LoVo (cell line): Measurements from ENCODE around the gene SCGB3A1.

Experiments
- DNase-seq: peaks from one replicate; pipeline ENCODE4 v3.0.0-alpha.2; 2016; ENCODE audit warnings: low spot score

SCGB3A1 gene

DNA sequence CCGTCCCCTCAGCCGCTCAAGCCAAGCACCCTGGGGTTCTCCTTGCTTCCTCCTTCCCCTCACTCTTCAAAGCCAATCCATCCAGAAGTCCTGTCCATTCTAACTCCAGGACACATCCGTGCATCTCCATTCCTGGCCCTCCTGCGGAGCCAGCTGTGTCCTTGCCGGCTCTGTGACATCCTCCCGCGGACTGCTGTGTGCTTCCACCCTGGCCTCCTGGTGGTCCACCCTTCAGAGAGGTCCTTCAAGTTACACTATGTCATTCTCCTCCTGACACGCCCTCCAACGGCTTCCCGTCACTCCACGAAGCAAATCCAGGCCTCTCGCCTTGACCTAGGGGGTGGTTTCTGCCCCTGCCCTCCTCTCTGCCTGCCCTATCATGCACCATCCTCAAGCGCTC, 13.0 kb upstream of the SCGB3A1 start:
- no peak for DNase-seq

DNA sequence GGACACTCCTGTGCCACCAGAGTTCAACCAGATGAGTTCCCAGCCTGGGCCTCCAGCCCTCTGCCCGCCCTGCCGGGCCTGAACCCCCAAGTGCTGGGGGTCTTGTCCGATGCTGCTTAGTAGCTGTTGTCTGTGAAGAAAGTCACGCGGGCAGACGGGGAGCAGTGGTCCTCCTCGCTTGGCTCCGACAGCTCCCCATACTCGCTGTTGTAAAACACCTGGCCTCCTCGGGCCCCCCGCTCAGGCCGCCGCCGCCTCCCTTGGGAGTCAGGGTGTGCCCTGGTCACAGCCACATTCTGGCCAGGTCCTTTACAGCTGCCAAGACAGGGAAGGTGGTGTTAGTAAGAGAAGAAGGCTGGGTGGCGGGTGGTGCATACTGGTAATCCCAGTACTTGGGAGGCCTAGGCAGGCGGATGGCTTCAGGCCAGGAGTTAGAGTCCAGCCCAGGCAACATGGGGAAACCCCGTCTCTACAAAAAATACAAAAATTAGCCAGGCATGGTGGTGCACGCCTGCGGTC, 11.8 kb upstream of the SCGB3A1 start:
- no peak for DNase-seq

DNA sequence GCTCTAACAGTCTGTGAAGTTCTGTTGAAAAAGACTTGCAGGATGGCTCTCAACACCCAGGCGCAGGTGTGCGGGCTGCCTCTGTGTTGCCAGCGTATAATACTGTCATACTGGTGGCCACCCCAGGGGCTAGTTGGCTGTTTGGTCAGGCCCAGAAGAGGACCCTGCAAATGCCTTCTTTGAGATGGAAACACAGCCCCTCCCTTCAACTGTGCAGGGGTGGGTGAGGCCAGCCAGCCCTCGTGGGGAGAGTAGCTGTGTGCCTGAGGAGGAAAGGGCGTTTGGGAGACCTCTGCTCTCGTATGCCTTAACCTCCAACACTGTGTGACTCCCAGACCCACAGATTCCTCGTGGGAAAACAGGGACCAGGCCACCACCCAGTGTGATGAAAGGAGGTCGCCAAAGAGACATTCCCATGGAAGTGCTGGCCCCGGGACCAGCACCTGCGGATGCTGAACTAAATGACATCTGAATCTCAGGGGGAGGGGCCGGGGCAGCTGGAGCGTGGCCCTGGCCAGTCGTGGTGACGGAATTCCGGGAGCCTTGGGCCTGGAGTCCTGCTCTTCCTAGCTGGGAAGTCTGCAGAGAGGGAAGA, 11.3 kb upstream of the SCGB3A1 start:
- no peak for DNase-seq

DNA sequence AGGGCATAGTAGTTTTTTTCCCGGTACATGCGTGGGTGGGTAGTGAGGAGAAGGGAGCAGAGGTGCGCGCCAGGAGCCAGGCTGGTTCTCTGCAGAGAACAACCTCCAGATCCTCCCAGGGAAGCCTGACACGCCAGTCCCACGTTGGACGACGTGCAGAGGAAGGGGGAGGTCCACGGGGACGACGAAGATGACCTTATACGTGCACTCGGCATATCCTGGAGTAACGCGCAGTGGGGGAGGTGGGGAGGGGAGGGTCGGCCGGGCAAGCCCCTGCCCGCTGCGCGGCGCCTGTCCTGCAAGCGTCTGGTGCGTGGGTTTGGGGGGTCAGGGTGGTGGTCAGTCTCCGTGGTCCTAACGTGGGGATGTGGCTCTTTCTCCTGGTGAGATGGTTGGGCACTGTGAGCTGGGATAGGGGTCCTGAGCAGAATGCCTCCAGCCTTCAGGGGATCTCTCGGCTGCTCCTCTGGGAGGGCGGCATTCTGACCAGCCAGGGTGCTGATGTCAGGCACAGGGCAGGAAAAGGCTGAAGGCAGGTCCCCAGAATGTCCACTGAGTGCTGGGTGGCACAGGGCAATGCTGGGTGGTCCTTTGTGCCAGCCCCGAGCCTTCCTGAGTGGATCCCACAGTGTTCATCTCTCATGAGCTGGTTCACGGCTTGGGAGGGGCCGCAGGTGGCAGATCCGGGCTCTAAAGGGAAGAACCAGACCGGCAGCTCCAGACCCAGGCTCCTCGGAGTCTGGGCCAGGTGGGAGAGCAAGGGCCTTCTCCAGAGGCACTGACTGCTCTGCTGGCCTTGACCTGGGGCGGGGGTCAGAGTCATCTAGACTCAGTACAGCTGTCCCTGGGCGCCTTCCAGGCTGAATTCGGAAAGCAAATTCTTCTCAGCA, 10.5 kb upstream of the SCGB3A1 start:
- no peak for DNase-seq

DNA sequence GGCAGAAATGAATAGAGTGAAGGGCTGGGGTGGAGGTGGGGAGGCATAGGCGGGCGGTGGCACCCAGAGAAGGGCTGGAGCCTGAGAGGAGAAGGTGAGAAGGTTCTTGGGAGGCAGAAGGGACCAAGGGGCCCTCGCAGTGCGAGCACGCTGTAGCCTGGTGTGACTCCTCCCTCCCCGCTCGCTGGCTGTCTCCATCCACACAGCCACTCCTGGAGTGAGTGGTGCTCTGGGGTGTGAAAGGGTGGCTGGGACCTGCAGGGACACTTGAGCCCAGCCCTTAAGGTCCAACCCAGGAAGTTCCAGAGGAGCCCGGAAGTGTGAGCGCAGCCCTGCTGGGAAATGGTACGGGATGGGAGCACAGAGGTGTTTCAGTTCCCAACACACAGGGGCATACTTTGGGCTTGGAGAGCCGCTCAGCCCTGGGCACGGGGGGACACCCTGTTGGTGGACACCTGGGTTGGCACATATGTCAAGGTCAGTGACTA, 9.3 kb upstream of the SCGB3A1 start:
- DNase-seq: no peak

DNA sequence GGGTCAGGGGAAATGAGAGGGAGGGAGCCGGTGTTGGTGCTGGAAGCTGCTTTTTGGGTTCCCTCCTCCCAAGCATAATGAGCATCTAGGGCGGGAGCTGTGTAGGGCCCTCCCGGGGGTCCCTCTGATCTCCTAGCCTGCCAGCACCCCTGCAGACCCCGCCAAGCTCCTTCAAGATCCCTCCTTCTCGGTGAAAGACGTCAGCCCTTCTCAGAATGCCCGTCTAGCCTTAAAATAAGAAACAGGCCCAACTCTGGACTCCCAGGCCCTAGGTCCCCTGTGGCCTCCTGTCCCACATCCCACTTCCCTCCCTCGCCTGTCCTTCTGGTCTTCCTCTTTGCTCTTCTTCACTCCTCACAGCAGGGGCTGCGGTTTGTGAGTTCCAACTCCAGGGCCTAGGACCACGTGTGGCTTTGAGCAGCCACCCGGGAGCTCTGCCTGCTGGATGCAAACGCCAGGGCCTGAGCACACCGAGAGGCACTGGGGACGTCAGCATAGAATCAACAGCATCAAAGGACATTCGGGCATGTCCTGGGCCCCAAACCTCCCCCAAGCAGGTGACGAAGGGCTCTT, 8.8 kb upstream of the SCGB3A1 start:
- no peak for DNase-seq

DNA sequence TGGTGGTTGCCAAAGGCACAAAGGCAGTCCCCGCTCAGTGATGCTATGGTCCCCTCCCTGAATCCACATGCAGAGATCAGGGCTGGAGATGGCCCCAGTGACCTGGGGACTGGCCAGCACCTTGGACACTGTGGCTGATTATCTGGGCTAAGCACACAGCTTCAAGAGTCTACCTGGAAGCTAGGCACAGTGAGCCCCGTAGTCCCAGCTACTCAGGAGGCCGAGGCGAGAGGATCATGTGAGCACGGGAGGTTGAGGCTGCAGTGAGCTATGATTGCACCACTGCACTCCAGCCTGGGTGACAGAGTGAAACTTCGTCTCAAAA, 8.3 kb upstream of the SCGB3A1 start:
- DNase-seq: no peak

DNA sequence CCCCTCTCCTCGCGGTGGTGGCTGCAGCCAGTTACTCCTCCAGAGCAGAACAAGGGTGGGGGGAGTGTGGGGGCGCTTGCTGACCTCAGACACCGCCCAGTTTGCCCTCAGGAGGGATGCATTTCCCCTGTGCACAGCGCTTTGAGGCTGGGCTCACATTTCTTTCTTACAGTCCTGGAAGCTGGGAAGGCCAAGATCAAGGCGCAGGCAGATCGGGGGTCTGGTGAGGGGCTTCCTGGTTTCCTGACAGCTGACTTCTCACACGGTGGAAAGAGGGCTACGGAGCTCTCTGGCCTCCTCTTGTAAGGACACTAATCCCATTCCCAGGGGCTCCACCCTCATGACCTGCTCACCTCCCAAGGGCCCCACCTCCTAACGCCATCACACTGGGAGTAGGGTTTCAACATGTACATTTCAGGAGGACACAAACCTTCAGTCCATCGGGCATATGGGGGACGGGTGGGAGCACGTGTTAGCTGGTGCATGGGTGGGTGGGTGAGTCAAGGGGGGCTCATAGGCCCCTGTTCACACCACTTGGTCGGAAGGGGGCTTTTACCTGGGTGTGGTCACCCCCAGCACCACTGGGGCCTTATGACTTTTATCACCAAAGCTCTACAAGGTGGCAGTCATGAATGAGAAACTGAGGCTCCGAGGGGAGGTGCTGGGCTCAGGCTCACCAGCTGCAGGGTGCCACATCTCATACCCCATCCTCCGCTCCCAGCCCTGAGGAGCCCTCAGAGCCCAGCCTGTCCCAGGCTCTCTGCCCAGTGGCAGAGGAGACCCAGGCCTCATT, 7.7 kb upstream of the SCGB3A1 start:
- no peak for DNase-seq

DNA sequence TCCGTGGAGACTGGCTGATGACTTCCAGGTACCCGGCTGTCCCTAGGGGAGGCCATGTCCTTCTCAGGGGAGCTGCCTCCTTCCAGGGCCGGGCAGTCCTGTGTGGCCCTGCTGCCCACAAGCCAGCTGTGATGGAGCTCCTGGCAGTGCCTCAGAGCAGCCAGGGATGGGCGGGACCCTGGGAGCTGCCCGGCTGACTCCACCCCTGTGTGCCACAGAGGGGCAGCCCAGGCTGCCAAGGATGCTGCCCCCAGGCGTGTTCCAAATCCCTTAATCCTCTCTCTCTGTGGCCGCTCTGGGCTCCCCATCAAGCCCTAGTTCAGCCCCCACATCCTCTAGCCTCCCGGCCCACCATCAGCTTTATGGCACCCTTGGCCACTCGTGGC, 7.0 kb upstream of the SCGB3A1 start:
- no peak for DNase-seq

DNA sequence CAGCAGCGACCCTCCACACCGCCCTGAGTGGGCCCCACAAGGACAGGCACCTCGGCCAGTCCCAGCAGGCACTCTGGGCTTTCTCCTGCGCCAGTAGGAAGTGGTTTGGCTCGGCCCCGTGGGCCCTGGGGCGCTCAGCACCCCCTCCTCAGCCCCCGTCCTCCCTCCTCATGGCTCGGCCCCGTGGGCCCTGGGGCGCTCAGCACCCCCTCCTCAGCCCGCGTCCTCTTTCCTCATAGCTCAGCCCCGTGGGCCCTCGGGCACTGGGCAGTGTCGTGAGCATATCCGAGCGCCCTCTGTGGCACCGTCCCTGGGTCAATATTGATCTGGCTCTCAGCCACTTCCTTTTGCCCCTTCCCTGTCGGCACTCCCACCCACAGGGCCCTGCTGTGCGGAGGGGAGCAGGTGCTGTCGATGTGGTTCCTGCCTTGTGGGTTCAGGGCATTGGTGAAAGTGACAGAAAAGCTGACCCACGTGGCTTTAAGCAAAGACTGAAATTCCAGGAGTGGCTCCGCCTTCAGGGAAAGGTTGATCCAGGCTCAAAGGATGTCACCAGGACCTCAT, 5.5 kb upstream of the SCGB3A1 start:
- DNase-seq: no peak

DNA sequence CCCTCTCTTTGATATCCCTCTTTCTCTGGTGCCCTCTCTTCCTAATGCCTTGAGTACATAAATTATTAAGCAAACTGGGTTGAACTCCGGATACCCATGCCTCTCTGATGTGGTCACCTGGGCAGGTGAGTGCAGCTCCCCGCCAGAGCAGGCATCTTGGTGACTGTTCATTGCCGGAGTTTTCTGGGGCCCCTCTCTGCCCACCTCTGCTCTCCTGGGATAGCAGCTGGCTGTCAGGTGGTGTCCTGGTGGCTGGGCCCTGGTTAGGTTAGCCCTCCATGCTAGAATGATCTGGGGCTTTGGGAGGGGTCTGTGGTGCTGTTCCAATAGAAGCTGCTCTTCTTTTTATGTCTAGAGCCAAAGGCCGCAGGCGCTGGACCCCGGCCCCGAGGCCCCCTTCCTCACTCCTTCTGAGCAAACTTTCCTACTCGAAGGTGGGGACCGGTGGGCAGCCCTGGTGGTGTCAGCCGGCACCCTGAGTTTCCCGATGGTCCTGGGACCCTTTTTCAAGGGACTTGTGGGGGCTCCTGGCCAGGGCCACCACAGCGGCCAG, 4.9 kb upstream of the SCGB3A1 start:
- no peak for DNase-seq

DNA sequence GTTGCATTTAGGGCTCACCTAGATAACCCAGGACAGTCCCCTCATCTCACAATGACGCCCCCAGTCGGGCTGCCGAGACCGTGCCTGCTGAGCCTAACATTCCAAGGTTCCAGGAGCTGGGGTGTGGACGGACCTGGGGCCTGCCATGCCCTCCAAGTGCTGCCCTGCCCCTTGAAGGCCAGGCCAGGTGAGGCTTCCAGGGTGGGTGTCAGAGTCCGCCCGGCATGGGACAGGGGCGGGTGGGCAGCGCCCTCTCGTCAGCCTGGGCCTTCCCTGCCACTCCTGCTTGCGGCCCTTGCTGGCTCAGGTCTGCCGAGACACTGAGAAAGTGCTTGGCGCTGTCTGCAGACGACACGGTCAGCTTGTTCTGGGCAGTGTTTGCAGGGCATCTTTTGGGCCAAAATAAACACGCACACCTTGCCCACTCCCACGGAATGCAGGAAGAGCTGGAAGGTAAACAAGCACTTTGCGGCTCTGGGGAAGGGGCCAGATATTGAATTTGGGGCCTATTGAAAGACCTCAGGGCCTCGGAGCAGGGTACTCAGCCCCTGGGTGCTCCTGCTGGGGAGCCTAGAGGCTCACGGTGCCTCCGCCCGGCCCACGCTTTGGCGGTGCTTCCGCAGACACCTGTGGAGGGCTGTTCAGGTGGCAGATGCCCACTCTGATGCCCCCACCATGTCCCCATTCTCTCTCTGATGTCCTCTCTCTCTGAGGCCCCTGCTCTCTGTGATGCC, 4.2 kb upstream of the SCGB3A1 start:
- DNase-seq: no peak

DNA sequence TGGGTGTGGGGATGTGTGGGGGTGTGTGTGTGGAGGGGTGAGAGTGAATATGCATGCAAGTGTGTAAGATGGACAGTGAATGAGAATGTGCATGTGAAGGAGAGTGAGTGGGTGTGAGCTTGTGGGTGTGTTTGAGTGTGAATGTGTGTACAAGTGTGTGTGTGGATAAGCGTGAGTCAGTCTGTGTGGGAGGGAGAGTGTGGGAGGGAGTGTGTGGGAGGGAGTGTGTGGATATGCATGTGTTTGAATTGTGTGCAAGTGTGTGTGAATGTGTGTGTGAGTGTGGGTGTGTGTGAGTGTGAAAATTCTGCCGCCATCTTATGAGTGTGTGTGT, 3.7 kb upstream of the SCGB3A1 start:
- DNase-seq: no peak

DNA sequence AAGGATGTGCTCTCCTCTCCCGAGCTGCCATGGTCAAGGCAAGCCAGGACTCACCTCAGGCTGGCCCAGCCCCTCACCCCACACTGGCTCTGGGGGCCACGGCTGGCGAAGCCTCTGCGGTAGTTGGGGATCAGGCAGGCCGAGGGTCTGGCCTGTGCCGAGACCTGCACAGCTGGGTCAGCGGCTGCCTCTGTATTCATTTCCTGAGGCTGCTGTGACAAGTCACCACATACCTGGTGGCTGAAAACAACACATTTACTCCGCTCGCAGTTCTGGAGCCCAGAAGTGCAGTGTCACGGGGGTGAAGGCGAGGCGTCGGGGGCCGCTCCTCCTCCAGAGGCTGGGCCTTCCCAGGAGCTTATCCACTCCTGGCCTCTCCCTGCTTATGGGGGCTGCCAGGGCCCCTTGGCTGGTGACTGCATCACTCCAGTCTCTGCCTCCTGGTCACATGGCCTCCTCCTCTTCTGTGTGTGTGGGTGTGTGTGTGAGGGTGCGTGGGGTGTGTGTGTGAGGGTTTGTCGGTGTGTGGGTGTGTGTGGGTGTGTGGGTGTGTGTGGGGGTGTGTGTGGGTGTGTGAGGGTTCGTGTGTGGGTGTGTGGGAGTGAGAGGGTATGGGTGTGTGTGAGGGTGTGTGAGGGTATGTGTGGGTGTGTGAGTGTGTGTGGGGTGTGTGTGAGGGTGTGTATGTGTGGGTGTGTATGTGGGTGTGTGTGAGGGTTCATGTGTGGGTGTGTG, 3.2 kb upstream of the SCGB3A1 start:
- DNase-seq: no peak

DNA sequence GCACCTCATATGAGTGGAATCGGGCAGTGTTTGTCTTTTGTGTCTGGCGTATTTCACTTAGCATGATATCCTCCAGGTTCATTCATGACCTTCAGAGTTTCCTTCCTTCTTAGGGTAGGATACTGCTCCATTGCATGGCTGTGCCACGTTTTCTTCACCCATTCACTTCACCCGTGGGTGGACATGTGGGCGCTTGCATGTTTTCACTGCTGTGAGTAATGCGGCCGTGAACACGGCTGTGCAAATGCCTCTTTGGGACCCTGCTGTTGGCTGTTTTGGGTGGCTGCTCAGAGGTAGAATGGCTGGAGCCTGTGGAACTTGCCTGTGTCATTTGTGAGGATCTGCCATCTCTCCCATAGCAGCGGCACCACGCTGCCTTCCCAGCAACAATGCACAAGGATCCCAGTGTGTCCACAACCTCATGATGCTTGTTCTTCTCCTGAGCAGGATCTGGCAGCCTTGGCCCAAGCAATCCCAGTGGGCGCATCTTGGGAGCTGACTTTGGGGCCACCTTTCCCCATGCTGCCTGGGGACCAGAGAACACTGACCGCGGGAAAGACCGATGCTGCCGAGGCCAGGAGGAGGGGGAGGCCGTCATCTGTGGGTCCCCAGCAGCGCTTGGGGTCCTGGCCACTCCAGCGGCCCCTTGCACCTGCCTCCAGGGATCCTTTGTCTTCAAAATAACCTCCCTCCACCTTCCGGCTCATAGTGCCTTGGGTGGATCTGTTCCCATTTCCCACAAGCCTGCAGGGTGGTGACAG, 2.3 kb upstream of the SCGB3A1 start:
- DNase-seq: no peak

DNA sequence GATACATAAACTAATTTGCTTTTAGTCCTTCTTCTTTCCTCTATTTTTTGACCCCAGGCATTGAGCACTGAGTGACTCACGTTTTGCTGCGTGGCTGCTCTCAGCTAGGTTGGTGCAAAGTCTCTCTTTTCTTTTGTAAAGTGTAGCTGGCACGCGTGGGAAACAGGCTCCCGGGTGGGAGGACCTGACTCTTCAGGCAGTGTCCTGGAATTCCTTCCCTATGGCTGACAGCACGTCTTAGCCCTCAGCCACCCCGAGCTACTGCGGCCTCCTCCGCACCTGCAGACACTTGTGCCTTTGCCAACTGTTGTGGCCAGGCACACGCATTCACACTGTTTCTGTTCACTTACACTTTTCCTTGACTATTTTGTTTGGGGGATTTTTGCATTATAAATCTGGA, 877 bp upstream of the SCGB3A1 start:
- no peak for DNase-seq

DNA sequence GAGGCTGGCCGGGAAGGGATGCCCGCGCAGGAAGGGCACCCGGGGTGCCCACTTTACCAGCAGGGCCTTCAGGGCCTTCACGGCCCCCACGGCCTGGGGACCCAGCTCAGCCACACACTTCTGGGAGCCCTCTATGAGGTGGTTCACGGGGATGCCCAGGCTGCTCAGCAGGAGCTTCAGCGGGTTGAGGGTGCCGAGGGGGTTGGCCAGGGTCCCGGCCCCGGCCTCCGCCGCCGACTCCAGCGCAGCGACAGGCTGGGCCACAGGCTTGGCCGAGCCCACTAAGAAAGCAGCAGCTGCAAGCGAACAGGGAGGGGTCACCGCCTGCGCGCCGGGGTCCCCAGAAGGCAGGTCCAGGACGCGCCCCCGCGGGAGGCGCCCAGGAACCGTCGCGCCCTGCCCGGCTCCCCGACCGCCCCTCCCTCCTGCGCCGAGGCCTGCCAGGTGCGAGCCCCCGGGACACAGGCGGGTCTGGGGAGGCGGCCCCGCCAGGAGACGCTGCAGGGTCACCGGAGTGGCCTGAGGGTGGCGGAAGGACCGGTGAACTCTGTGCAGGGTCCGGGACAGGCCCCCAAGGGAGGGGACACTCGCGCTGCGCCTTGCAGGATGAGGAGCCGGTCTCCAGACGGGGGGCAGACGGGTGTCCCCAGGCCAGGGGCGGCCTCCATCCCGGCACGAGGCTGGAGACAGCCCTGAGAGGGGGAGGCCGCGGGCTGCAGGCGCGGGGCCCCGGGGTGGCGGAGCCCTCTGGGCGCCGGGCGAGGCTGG, 572 bp downstream of the SCGB3A1 start:
- no peak for DNase-seq

DNA sequence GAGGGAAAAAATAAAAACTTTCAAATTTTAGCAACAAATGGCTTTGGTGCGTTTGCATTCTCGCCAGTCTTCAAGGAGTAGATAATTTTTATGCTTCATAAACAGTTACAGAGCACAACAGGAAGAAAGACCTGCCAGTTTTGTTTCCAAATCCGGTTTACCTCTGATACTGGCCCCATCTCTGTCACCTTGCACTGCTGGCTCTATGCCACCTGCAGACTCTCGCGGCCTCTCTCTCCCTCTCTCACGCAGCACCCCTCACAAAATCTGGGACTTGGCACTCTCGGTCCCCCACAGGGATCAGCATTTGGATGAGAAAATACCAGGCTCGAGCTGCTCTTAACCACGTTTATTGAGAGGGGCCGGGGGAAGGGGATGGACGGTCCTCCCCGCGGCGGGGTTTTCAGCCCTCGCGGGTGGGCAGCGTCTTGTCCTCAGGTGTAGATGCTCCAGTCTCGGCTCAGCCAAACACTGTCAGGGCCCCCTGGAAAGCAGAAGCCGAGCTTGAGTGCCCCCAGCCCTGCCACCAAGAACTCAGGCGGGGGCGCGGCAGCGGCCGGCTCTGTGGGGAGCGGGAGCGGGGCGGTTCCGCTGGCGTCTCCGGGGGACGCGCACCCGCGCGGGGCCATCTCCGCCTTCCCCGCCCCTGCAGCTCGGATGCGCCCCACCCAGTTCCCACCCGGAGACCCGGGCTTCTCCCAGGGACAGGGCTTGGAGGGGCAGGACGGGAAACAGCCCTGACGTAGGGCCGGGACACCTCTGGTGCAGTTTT, 1.3 kb downstream of the SCGB3A1 start:
- no peak for DNase-seq
